HUES48 (cell line): Measurements from ENCODE around the gene TCF19.

Experiments used
- H3K27ac ChIP-seq: one replicate; pipeline ENCODE4 v1.7.0; 2013; ENCODE audit warnings: low read depth, low read length, inconsistent platforms
- H3K27me3 ChIP-seq: 2 replicates; pipeline ENCODE4 v1.6.1; 2013; ENCODE audit warnings: mild to moderate bottlenecking, low read length; ENCODE audit not compliant: control insufficient read depth, insufficient read depth
- H3K36me3 ChIP-seq: 2 replicates; pipeline ENCODE4 v1.6.1; 2013; ENCODE audit warnings: low read length; ENCODE audit not compliant: control insufficient read depth, insufficient read depth
- H3K4me1 ChIP-seq: 2 replicates; pipeline ENCODE4 v1.6.1; 2013; ENCODE audit warnings: mild to moderate bottlenecking, low read length; ENCODE audit not compliant: control insufficient read depth, insufficient read depth
- H3K4me3 ChIP-seq: 2 replicates; pipeline ENCODE4 v1.5.1; 2013; ENCODE audit warnings: mild to moderate bottlenecking, low read depth, low read length
- H3K9ac ChIP-seq: 2 replicates; pipeline ENCODE4 v1.6.1; 2013; ENCODE audit warnings: mild to moderate bottlenecking, low read depth, low read length, moderate library complexity
- H3K9me3 ChIP-seq: 2 replicates; pipeline ENCODE4 v1.6.1; 2013; ENCODE audit warnings: low read length; ENCODE audit not compliant: control insufficient read depth, insufficient read depth

The TCF19 gene

GRCh38 chr6:31145386-31145785, 13.0 kb upstream of the TCF19 start:
- Histone ChIP-seq H3K27ac (no peak overlapping the region), H3K27me3 (no peaks in the 10 kb centered on the region), H3K9me3 (no peaks in the 10 kb centered on the region), H3K4me3 (no peak overlapping the region), H3K9ac (no peak overlapping the region), H3K4me1 (peaks cover 4% of the 10 kb centered on the region; the same call in 1 of the 2 replicates), H3K36me3 (peaks cover 68% of the 10 kb centered on the region)

DNA sequence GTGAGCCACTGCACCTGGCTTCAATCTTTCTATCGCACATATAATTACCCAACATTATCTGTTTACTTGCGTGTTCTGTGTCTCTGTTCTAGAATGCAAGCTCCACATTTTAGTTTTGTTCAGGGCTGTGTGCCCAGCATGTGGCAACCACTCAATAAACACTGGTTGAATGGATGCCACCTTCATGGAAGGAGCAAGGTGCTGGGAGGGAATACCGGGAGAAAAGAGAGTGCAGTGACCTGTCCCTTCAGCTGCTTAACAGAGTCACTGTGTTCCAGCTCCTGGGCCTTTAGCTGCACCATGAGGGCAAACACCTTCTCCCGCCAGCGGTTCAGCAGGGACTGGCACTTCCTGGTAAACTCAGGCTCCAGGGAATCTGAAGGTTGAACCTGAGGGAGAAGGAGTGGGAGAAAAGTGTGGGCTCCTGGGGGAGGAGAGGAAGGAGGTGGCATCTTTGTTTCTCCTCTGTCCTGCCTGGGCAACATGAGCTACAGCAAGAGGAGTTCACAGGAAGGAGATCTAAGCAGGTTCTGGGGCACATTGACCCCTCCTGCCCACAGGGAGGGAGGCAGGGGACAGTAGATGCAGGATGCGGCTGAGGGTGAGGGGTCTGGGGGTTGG, 8.5 kb upstream of the TCF19 start:
- peaks cover 57% of the 10 kb centered on the region for H3K36me3 ChIP-seq
- H3K4me1 ChIP-seq: no peaks in the 10 kb centered on the region
- no peaks in the 10 kb centered on the region for H3K27me3 ChIP-seq
- H3K4me3 ChIP-seq: no peak overlapping the region
- H3K27ac ChIP-seq: no peak overlapping the region
- no peak overlapping the region for H3K9ac ChIP-seq
- H3K9me3 ChIP-seq: no peaks in the 10 kb centered on the region

GRCh38 chr6:31152781-31153180, 5.6 kb upstream of the TCF19 start:
- Histone ChIP-seq H3K27ac (no peak overlapping the region), H3K9me3 (no peaks in the 10 kb centered on the region), H3K9ac (no peak overlapping the region), H3K27me3 (no peaks in the 10 kb centered on the region), H3K36me3 (peaks cover 52% of the 10 kb centered on the region), H3K4me3 (no peak overlapping the region), H3K4me1 (peaks cover 7% of the 10 kb centered on the region)

- H3K9me3 ChIP-seq: no peaks in the 10 kb centered on the region
- no peaks in the 10 kb centered on the region for H3K27me3 ChIP-seq
- H3K27ac ChIP-seq: no peak overlapping the region
- H3K4me3 ChIP-seq: no peak overlapping the region
- H3K9ac ChIP-seq: no peak overlapping the region
- peaks cover 11% of the 10 kb centered on the region for H3K4me1 ChIP-seq
- H3K36me3 ChIP-seq: peaks cover 43% of the 10 kb centered on the region
Observed at GRCh38 chr6:31154436-31154835, 4.0 kb upstream of the TCF19 start.

GRCh38 chr6:31156641-31157040, 1.7 kb upstream of the TCF19 start:
- H3K27me3 ChIP-seq: no peaks in the 10 kb centered on the region
- no peak overlapping the region for H3K9ac ChIP-seq
- H3K4me1 ChIP-seq: peaks cover 18% of the 10 kb centered on the region
- no peak overlapping the region for H3K4me3 ChIP-seq
- H3K27ac ChIP-seq: no peak overlapping the region
- H3K9me3 ChIP-seq: no peaks in the 10 kb centered on the region
- H3K36me3 ChIP-seq: peaks cover 27% of the 10 kb centered on the region

DNA sequence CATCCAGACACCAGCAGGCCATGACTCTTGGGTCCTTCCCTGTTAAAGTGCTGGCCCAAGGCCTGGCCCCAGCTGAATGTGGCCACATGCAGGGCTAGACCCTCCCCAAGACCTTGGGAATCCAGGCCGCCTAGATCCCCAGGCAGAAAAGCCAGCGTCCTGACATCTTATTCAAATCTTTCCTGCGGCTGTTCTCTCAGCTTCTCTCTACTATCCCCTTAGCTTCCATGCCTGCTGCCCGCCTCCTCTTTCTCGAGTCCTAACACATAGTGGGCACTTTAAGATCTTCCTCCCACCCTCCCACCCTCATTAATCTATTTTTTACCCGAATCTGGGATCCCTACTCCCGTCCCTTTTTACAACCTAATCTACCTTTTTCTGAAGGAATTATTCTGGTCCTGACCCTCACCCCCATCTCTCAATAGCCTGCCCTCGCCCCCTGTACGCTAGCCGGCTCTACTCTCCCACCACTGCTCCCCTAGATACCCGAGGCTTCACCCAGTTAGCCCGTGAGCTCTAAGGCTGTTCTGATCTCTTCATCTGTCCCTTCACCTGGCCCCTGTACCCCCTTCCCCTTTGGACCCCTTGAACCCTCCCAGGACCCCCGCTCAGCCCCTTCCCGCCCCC, 763 bp upstream of the TCF19 start, which contains the start of gene CCHCR1:
Gene CCHCR1, minus strand, starts transcription at position 290 of the 627 bp plus-strand sequence. Its CDS starts 202 bp downstream, at position 88.
- Histone ChIP-seq H3K9ac (no peak within 1 kb of the TSS), H3K4me1 (peaks cover 24% of the 10 kb centered on the region), H3K4me3 (peak within 1 kb of the TSS; percentile 73), H3K27ac (peak within 1 kb of the TSS; percentile 73), H3K9me3 (no peaks in the 10 kb centered on the region), H3K27me3 (no peaks in the 10 kb centered on the region), H3K36me3 (peaks cover 37% of the 10 kb centered on the region)

DNA sequence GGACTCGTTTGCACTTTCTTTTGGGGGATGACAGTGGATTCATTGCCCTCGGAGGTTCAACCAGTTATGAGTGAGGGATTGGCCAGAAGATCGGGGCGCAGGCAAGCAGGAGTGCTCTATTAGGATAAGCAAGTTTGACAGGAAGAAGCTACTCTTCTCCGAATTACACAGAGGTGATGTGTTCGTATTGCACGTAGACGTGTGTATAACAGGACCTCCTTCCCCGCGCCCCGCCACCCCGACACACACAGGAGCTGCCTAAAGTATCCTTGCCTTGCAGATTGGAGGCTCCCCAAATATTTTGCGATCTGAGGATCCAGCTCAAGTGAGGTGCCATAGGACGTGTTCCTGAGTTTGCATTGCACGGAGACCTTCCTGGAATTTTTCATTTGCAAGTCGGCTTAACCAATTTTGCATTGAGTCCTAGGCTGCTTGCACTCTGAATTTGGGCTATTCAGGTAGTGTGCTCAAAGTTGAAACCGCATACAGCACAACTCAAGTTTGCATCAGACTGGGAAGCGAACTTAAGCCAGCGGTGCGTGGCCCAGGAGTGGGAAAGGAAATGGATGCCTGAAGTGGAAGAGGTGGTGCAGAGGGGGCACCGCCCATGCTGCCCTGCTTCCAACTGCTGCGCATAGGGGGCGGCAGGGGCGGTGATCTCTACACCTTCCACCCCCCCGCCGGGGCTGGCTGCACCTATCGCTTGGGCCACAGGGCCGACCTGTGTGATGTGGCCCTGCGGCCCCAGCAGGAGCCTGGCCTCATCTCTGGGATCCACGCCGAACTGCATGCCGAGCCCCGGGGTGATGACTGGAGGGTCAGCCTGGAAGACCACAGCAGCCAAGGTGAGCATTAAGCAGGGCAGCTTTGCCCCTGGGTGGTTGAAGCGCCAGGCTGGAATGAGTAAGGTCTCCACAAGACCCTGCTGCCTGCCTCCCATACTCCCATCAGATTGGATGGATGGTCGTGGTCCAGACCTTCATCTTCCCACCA, 770 bp downstream of the TCF19 start:
- Histone ChIP-seq H3K27ac (peak overlapping the region; percentile 73), H3K9me3 (no peaks in the 10 kb centered on the region), H3K9ac (no peak overlapping the region), H3K36me3 (peaks cover 47% of the 10 kb centered on the region), H3K4me3 (peak overlapping the region; percentile 73), H3K27me3 (no peaks in the 10 kb centered on the region), H3K4me1 (peaks cover 25% of the 10 kb centered on the region)

GRCh38 chr6:31161216-31162126, 3.1 kb downstream of the TCF19 start:
- Histone ChIP-seq H3K27me3 (no peaks in the 10 kb centered on the region), H3K27ac (peak overlapping the region; percentile 47), H3K9ac (no peak overlapping the region), H3K4me3 (no peak overlapping the region), H3K4me1 (peaks cover 32% of the 10 kb centered on the region), H3K36me3 (peaks cover 46% of the 10 kb centered on the region), H3K9me3 (no peaks in the 10 kb centered on the region)

- Histone ChIP-seq H3K36me3 (peaks cover 51% of the 10 kb centered on the region), H3K4me3 (no peak overlapping the region), H3K4me1 (peaks cover 30% of the 10 kb centered on the region), H3K27me3 (no peaks in the 10 kb centered on the region), H3K9ac (no peak overlapping the region), H3K27ac (peak overlapping the region; percentile 9), H3K9me3 (no peaks in the 10 kb centered on the region)
Observed at GRCh38 chr6:31162463-31163165, 4.2 kb downstream of the TCF19 start.

- Histone ChIP-seq H3K9me3 (no peaks in the 10 kb centered on the region), H3K4me3 (no peak overlapping the region), H3K4me1 (peaks cover 30% of the 10 kb centered on the region), H3K27me3 (no peaks in the 10 kb centered on the region), H3K9ac (no peak overlapping the region), H3K36me3 (peaks cover 55% of the 10 kb centered on the region), H3K27ac (no peak overlapping the region)
Observed at GRCh38 chr6:31163922-31164321, 5.5 kb downstream of the TCF19 start.
